NB4 (cell line): ENCODE data around the gene AHRR.
A peak's percentile ranks its signal among the peaks of the same experiment; 100 is the strongest.

ENCODE experiments used
- DNase-seq: peaks from one replicate; pipeline ENCODE4 v3.0.0; 2010; ENCODE audit warnings: low read depth
- H3K4me3 ChIP-seq: one replicate; pipeline ENCODE4 v1.5.1; 2011; ENCODE audit warnings: mild to moderate bottlenecking, low read depth, low read length, moderate library complexity
- CTCF ChIP-seq: IDR thresholded peaks from one replicate; pipeline ENCODE4 v1.5.1; 2012; ENCODE audit warnings: low read depth, low read length
- MAX ChIP-seq: IDR thresholded peaks from 2 replicates; pipeline ENCODE4 v1.6.1; 2011; ENCODE audit warnings: low read depth, low read length
- MYC ChIP-seq: IDR thresholded peaks from 2 replicates; pipeline ENCODE4 v1.6.1; 2011; ENCODE audit warnings: low read depth, low read length
- POLR2A ChIP-seq: IDR thresholded peaks from 2 replicates; pipeline ENCODE4 v1.6.1; 2011; ENCODE audit warnings: mild to moderate bottlenecking; ENCODE audit not compliant: insufficient read length; ENCODE audit errors: extremely low read depth

AHRR gene

GRCh38 chr5:375336-375920, 53.9 kb downstream of the AHRR start:
- H3K4me3 ChIP-seq: peak overlapping the region; percentile 1
- TF ChIP-seq MYC (peak; percentile 80), MAX (peak; percentile 1; the same call in 1 of the 2 replicates), POLR2A (peak; percentile 37), CTCF (no peak)
- no peak for DNase-seq

DNA sequence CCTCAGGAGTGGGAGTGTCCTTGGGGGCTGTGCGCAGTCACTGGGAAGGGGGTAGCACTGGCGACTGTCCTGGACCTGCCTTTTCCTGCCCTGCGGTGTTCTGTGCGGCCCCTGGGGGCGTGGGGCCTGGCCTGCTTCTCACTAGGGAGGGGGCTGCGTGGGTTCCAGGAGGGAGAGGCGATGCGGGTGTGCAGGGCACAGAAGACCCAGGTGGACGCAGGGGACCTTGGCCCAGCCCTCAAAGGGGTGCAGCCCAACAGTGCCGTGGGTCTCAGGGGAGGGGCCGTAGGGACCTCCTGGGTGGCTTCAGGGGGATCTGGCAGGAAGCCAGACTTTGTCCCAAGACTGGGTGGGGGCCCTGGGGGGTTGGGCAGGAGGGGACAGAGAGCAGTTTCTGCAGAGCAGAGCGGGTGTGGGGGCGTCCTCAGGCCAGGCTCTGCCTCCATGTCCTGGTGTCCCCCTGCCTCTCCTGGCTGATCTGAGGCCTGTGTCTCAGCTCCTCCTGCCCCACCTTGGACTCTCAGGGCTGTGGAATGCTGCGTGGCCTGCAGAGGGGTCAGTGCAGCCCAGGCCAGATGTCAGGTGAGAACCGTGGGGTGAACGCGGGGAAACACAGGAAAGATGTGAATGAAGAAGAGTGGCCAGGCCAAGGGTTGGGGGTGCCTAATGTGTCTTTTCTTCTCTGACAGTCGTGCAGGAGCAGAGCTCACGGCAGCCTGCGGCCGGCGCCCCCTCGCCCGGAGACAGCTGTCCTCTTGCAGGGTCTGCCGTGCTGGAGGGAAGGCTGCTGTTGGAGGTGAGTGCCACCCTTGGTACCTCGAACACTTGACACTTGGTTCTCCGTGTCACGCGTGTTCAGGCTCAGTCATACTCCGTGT, 54.6 kb downstream of the AHRR start:
- peak; percentile 73 for DNase-seq
- TF ChIP-seq MYC: peak; percentile 73
- no peak for TF ChIP-seq CTCF
- TF ChIP-seq MAX: peak; percentile 30; the same call in 1 of the 2 replicates
- peak; percentile 51 for TF ChIP-seq POLR2A
- H3K4me3 ChIP-seq: peak overlapping the region; percentile 52

GRCh38 chr5:376799-377325, 55.3 kb downstream of the AHRR start:
- TF ChIP-seq MAX (0 out of 2 replicates have a peak, but pooled peaks have one; percentile 1), POLR2A (peak; percentile 9), CTCF (no peak)
- DNase-seq: peak; percentile 48

DNA sequence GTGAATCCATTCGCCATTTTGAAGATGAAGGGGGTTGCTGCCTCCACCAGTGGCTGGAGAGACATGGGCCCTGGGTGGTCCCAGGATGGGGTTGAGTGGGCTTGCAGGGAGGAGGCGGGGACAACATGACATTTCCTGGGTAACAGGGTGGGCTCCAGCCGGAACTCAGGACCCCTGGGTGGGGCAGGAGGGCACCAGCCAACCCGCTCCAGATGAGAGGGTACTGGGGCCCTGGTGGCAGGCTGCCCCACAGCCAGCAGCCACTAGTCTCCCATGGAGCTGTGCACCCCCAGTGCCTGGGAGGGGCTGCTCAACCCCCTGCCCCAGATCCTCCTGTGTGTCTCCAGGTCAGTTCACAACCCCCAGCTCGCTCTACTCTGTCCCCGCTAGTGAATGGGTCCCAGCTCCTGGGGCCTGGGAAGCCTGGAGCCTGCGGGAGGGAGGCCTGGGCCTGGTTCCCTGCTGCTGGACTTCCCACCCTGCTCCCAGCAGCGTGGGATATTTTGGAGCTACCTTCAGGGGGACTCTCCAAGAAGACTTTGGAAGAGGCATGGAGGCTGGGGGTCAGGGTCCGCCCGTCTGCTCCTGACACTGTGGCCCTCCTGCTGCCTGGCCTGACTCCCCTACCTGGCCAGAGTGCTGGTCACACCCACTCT, 55.9 kb downstream of the AHRR start:
- TF ChIP-seq MYC (no peak; the same call in 1 of the 2 replicates), CTCF (no peak), POLR2A (peak; percentile 15), MAX (peak; percentile 12; the same call in 1 of the 2 replicates)
- H3K4me3 ChIP-seq: peak overlapping the region; percentile 52
- peak; percentile 25 for DNase-seq

More at GRCh38 chr5:376799-377325, 55.3 kb downstream of the AHRR start:
- peak overlapping the region; percentile 52 for H3K4me3 ChIP-seq

DNA sequence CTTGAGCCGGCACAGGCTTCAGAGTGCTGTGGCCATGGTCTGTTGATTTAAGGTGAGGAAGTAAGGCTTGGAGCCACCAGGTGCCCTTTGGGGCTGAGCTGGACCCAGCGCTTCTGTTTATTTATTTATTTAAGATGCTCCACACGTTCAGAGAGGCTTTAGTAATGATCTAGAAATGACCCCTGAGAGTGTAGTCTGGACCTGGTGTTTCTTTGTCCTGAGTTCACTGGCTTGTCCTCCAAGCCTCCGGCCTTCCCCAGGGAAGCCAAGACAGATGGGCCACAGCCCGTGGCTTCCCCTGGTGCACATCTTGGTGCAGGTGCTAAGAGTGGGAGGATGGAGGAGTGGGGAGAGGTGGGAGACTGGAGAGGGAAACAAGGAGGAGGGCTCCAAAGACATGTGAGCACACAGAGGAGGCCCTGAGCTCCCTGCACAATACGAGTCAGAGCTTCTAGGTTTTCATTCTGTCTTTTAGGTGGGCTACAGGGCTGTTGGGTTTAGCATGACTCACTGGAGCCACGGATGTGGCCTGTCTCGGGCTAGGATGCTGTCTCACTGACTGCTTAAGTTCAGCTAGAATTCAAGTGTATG, 56.9 kb downstream of the AHRR start:
- peak; percentile 84 for DNase-seq
- TF ChIP-seq POLR2A (peak; percentile 70), MYC (no peak), MAX (no peak; the same call in 1 of the 2 replicates)
- peak overlapping the region; percentile 32 for H3K4me3 ChIP-seq
